ENCODE measurements around the gene RHEBL1. TPM values are rescaled to one million over a fixed set of nuclear protein-coding genes. Genes with fewer than 3 reads are reported as not detected.

Gene RHEBL1
- total RNA-seq, 1 experiment from 2014 or later: 5.1 TPM

DNA sequence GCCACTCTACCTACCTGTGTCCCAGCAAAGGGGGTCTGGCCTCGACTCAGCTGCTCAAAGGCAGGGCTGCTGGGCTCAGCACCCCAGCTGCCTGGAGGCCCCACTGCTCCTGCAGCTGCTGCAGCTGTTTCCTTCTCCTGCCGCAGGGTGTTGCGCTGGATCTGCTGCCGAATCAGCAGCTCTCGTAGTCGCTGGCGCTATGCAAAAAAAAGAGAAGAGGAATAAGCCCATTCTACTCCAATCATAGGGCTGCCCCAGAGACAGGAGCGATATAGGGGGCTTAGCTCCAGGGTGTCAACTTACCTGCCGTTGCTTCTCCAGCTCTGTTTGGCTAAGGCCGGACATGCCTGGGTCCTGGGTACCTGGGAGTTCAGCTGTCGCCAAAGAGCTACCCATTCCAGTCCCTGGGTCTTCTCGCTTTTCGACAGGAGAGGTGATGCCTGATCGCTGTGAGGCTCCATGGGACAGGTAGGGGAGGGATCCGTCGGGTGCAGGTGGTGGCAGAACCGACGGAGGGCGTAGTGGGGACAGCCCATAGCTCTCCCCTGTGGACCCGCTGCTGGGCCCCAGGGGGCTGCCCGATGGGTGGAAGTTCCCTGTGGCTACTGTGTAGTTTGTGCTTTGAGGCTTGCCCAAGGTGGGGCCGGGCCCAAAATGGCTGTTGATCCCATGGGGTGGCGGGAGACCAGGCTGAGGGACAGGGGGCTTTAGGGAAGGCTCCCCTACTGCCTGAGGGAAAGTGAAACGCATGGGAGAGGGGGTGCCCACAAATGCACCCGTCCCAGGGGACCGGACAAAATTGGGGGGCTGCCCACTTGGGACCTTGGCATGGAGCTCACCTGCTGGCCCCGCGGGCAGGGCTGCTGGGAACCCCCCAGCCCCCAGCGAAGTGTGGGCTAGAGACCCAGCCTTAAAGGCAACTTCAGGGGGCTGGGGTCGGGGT, 30.1 kb downstream of the RHEBL1 start:
- no peak overlapping the region for H3K9ac ChIP-seq (ENCODE audit: low read length)
- H3K27me3 ChIP-seq (ENCODE audit: low read length): no peaks in the 10 kb centered on the region
- no peak overlapping the region for H2AFZ ChIP-seq (ENCODE audit: low read length)
- peaks cover 55% of the 10 kb centered on the region for H3K36me3 ChIP-seq (ENCODE audit: insufficient read depth, low read length)
- no peaks in the 10 kb centered on the region for H3K4me1 ChIP-seq (ENCODE audit: low read length)
- no peak for DNase-seq
- H3K4me3 ChIP-seq (ENCODE audit: low read length): no peak overlapping the region
- no peaks in the 10 kb centered on the region; the same call in 1 of the 2 replicates for H3K79me2 ChIP-seq (ENCODE audit: low read length)
- H3K4me2 ChIP-seq (ENCODE audit: low read depth, low read length, poor library complexity, severe bottlenecking): no peak overlapping the region
- peaks cover under 1% of the 10 kb centered on the region; the same call in 1 of the 2 replicates for H4K20me1 ChIP-seq (ENCODE audit: insufficient read depth, low read depth, low read length)
- no peaks in the 10 kb centered on the region for H3K9me3 ChIP-seq (ENCODE audit: low read length)
- no peaks in the 10 kb centered on the region for H3K9me2 ChIP-seq (replicated peaks; ENCODE audit: insufficient read depth, low read length)
- H3K27ac ChIP-seq (ENCODE audit: low read length): no peak overlapping the region

DNA sequence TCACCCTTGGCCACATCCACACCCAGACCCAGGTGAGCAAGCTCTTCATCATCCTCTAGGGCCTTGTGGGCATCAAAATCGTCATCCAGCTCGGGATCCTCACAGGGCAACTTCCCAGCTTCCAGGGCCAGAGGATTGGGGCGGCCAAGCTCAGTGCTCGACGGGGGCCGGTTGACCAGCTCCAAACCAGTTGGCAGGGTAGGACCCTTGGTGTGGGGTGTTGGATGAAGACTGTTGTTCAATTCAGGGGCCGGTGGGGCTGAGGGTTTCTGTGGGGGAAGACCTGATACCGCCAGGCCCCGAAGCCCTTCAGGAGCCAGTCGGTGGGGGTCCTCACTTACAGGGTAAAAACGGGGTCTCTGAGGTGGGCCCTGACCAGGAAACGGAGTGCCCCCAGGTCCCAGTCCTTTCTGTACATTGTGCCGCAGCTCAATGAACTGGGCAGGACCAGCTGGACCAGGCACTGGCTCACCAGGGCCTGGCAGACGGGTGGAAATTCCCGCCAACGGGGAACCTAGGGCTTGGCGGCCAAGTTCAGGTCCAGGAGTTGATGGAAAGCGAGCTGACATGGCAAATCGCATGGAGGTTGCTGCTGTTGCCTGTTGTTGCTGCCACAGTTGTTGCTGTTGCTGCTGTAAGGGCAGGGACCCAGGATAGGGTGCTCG, 31.4 kb downstream of the RHEBL1 start:
- Histone ChIP-seq H3K4me2 (ENCODE audit: low read depth, low read length, poor library complexity, severe bottlenecking) (no peak overlapping the region), H2AFZ (ENCODE audit: low read length) (no peak overlapping the region), H4K20me1 (ENCODE audit: insufficient read depth, low read depth, low read length) (peaks cover 4% of the 10 kb centered on the region; the same call in 1 of the 2 replicates), H3K79me2 (ENCODE audit: low read length) (no peaks in the 10 kb centered on the region; the same call in 1 of the 2 replicates), H3K27ac (ENCODE audit: low read length) (no peak overlapping the region), H3K9me3 (ENCODE audit: low read length) (no peaks in the 10 kb centered on the region), H3K36me3 (ENCODE audit: insufficient read depth, low read length) (peaks cover 54% of the 10 kb centered on the region), H3K4me3 (ENCODE audit: low read length) (no peak overlapping the region), H3K9me2 (replicated peaks; ENCODE audit: insufficient read depth, low read length) (no peaks in the 10 kb centered on the region), H3K9ac (ENCODE audit: low read length) (no peak overlapping the region), H3K4me1 (ENCODE audit: low read length) (no peaks in the 10 kb centered on the region), H3K27me3 (ENCODE audit: low read length) (no peaks in the 10 kb centered on the region)
- no peak for DNase-seq

DNA sequence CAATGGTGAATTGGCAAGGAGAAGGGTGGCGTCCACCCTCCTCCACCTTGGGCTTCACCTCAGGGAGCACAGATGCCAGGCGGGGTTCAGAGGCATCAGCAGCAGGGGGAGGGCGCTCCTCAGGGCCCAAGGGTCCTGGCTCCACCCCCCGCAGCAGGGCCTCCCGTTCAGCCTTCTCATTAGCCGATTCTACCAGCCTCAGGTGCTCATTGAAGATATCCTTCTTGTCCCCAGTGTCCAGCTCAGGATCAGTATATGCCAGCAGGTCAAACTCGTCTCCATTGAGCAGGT, 31.9 kb downstream of the RHEBL1 start:
- Histone ChIP-seq H2AFZ (ENCODE audit: low read length) (no peak overlapping the region), H3K9ac (ENCODE audit: low read length) (no peak overlapping the region), H4K20me1 (ENCODE audit: insufficient read depth, low read depth, low read length) (peaks cover 4% of the 10 kb centered on the region; the same call in 1 of the 2 replicates), H3K9me2 (replicated peaks; ENCODE audit: insufficient read depth, low read length) (no peaks in the 10 kb centered on the region), H3K27ac (ENCODE audit: low read length) (no peak overlapping the region), H3K9me3 (ENCODE audit: low read length) (no peaks in the 10 kb centered on the region), H3K4me2 (ENCODE audit: low read depth, low read length, poor library complexity, severe bottlenecking) (no peak overlapping the region), H3K79me2 (ENCODE audit: low read length) (no peaks in the 10 kb centered on the region; the same call in 1 of the 2 replicates), H3K4me3 (ENCODE audit: low read length) (no peak overlapping the region), H3K4me1 (ENCODE audit: low read length) (no peaks in the 10 kb centered on the region), H3K27me3 (ENCODE audit: low read length) (no peaks in the 10 kb centered on the region), H3K36me3 (ENCODE audit: insufficient read depth, low read length) (peaks cover 50% of the 10 kb centered on the region)
- DNase-seq: no peak

DNA sequence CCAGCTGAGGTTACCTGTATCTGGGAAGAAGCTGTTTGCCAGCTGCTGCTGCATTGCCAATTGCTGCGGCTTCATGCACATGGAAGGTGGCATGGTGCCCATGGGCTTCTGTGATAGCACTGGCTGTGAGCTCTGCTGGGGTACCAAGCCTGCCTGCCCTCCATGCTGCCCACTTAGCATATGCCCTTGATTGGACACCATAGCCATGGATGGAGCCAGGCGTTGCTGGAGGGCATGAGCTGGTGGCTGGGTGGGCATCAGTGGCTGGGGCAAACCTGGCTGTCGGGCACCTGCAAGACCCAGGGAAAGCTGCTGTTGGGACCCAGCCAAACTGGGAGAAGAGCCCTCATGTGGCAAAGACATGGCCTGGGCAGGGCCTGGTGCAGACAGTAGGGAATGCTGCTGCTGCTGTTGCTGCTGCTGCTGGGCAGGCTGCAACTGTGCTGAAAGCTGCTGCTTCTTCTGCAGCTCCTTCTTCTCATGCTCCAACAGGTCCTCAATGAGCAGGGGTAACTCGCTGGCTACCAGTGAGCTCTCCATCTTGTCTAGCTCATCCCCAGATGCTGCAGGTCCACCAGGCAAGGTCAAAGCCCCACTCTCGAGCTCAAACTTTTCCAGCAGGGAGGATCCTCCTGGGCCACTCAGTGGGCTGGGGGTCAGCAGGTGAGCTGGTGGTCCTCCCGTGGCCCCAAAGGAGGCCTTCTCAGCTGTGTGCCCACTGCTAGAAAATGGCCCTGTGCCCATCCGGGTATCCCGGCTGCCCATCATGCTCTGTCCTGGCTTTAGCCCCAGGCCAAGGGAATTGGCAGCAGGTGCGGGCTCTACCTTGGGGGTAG, 32.5 kb downstream of the RHEBL1 start:
- H3K27ac ChIP-seq (ENCODE audit: low read length): no peak overlapping the region
- H4K20me1 ChIP-seq (ENCODE audit: insufficient read depth, low read depth, low read length): peaks cover 4% of the 10 kb centered on the region; the same call in 1 of the 2 replicates
- H3K9me3 ChIP-seq (ENCODE audit: low read length): no peaks in the 10 kb centered on the region
- H3K9me2 ChIP-seq (replicated peaks; ENCODE audit: insufficient read depth, low read length): no peaks in the 10 kb centered on the region
- H3K4me2 ChIP-seq (ENCODE audit: low read depth, low read length, poor library complexity, severe bottlenecking): no peak overlapping the region
- no peaks in the 10 kb centered on the region; the same call in 1 of the 2 replicates for H3K79me2 ChIP-seq (ENCODE audit: low read length)
- H2AFZ ChIP-seq (ENCODE audit: low read length): no peak overlapping the region
- no peaks in the 10 kb centered on the region for H3K4me1 ChIP-seq (ENCODE audit: low read length)
- H3K9ac ChIP-seq (ENCODE audit: low read length): no peak overlapping the region
- no peak overlapping the region for H3K4me3 ChIP-seq (ENCODE audit: low read length)
- peaks cover 50% of the 10 kb centered on the region for H3K36me3 ChIP-seq (ENCODE audit: insufficient read depth, low read length)
- no peaks in the 10 kb centered on the region for H3K27me3 ChIP-seq (ENCODE audit: low read length)
- no peak for DNase-seq

DNA sequence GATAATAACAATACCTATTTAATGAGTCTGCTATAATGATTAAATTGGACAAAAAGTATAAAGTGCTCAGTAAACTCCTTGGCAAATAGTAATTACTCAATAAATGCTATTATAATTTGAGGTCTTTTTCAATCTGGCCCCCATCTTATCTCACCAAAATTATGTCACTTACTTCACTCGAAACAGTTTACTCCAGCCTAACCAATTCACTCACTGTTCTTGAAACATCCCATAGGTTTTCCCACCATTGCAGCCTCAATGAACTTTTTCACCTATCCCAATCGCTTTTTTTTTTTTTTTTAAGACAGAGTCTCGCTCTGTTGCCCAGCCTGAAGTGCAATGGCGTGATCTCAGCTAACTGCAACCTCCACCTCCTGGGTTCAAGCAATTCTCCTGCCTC, 33.8 kb downstream of the RHEBL1 start:
- no peaks in the 10 kb centered on the region; the same call in 1 of the 2 replicates for H3K79me2 ChIP-seq (ENCODE audit: low read length)
- H3K4me2 ChIP-seq (ENCODE audit: low read depth, low read length, poor library complexity, severe bottlenecking): no peak overlapping the region
- H3K4me1 ChIP-seq (ENCODE audit: low read length): no peaks in the 10 kb centered on the region
- H3K27me3 ChIP-seq (ENCODE audit: low read length): no peaks in the 10 kb centered on the region
- no peaks in the 10 kb centered on the region for H3K9me2 ChIP-seq (replicated peaks; ENCODE audit: insufficient read depth, low read length)
- no peak for DNase-seq
- H3K9me3 ChIP-seq (ENCODE audit: low read length): no peaks in the 10 kb centered on the region
- H3K36me3 ChIP-seq (ENCODE audit: insufficient read depth, low read length): peaks cover 46% of the 10 kb centered on the region
- H3K27ac ChIP-seq (ENCODE audit: low read length): no peak overlapping the region
- no peak overlapping the region for H2AFZ ChIP-seq (ENCODE audit: low read length)
- H4K20me1 ChIP-seq (ENCODE audit: insufficient read depth, low read depth, low read length): peaks cover 4% of the 10 kb centered on the region; the same call in 1 of the 2 replicates
- no peak overlapping the region for H3K4me3 ChIP-seq (ENCODE audit: low read length)
- H3K9ac ChIP-seq (ENCODE audit: low read length): no peak overlapping the region

DNA sequence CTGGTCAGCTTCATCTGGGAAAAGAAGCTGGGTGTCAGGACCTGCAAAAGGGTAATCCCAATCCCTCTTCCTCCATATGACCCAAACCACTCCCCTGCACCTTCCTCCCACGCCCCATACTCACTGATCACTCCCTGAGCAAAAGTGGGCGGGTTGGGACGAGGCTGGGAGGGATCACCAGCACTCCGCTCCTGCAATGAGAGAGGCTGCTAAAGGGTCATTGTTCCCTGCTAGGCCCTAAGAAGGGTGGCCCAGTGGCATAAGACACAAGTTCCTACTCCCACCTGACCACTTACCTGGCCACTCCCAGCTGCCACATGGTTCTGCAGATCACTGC, 35.5 kb downstream of the RHEBL1 start:
- Histone ChIP-seq H3K4me2 (ENCODE audit: low read depth, low read length, poor library complexity, severe bottlenecking) (no peak overlapping the region), H3K4me3 (ENCODE audit: low read length) (no peak overlapping the region), H3K9me2 (replicated peaks; ENCODE audit: insufficient read depth, low read length) (no peaks in the 10 kb centered on the region), H4K20me1 (ENCODE audit: insufficient read depth, low read depth, low read length) (peaks cover 4% of the 10 kb centered on the region; the same call in 1 of the 2 replicates), H3K27ac (ENCODE audit: low read length) (no peak overlapping the region), H3K79me2 (ENCODE audit: low read length) (no peaks in the 10 kb centered on the region; the same call in 1 of the 2 replicates), H3K36me3 (ENCODE audit: insufficient read depth, low read length) (peaks cover 50% of the 10 kb centered on the region), H3K9me3 (ENCODE audit: low read length) (no peaks in the 10 kb centered on the region), H3K4me1 (ENCODE audit: low read length) (no peaks in the 10 kb centered on the region), H2AFZ (ENCODE audit: low read length) (no peak overlapping the region), H3K27me3 (ENCODE audit: low read length) (no peaks in the 10 kb centered on the region), H3K9ac (ENCODE audit: low read length) (no peak overlapping the region)
- DNase-seq: no peak

DNA sequence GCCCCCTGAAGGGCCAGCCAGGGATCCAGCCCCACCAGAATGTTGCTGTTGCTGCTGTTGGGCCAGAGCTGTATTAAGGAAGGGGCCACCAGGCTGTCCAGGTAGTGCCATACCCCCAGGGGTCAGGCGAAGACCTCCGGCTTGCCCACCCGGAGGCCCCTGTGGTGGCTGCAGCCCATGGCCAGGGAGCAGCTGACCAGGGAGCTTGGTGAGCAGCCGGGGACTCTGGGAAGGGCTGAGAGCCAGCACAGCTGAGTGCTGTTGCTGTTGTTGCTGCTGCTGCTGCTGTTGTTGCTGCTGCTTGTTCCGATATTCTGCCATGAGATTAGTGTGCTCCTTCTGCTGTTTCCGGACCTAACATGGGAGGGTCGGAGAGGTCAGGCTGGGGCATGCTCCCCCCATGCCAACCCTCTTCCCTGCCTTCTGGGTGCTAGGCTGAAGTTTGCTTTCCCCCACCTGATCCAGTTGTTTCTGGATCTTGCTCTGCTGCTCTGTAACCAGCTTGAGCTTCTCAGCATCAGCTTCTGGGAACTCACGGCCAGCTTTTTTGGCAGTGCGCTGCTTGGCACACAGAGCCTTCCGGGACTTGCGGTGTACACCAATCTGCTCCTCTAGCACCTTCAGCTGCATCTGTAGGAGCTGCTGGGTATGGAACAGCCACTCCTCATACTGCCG, 36.0 kb downstream of the RHEBL1 start:
- Histone ChIP-seq H3K27me3 (ENCODE audit: low read length) (no peaks in the 10 kb centered on the region), H3K9me3 (ENCODE audit: low read length) (no peaks in the 10 kb centered on the region), H3K9me2 (replicated peaks; ENCODE audit: insufficient read depth, low read length) (no peaks in the 10 kb centered on the region), H3K4me1 (ENCODE audit: low read length) (no peaks in the 10 kb centered on the region), H2AFZ (ENCODE audit: low read length) (no peak overlapping the region), H3K79me2 (ENCODE audit: low read length) (no peaks in the 10 kb centered on the region), H4K20me1 (ENCODE audit: insufficient read depth, low read depth, low read length) (peaks cover 4% of the 10 kb centered on the region; the same call in 1 of the 2 replicates), H3K9ac (ENCODE audit: low read length) (no peak overlapping the region), H3K27ac (ENCODE audit: low read length) (no peak overlapping the region), H3K4me3 (ENCODE audit: low read length) (no peak overlapping the region), H3K36me3 (ENCODE audit: insufficient read depth, low read length) (peaks cover 50% of the 10 kb centered on the region), H3K4me2 (ENCODE audit: low read depth, low read length, poor library complexity, severe bottlenecking) (no peak overlapping the region)
- DNase-seq: no peak

Data from Karpas-422 (cell line).